ENCODE results near the gene MBNL2.

MBNL2 gene

GRCh38 chr13:97231829-97232196, 9.7 kb downstream of the MBNL2 start:
- no peaks in the 10 kb centered on the region for H3K4me1 ChIP-seq (ENCODE audit: control insufficient read depth, insufficient read depth, low read length)
- H3K27me3 ChIP-seq (ENCODE audit: control insufficient read depth, insufficient read depth, low read length) = peaks cover 48% of the 10 kb centered on the region
- no peaks in the 10 kb centered on the region for H3K9me3 ChIP-seq (ENCODE audit: control insufficient read depth, insufficient read depth, low read length)
- no peak overlapping the region for H3K27ac ChIP-seq (ENCODE audit: low read length)
- H3K36me3 ChIP-seq (ENCODE audit: control insufficient read depth, insufficient read depth, low read length) = no peaks in the 10 kb centered on the region
- no CpG with 5 or more reads among the region's 6 CpGs for WGBS (ENCODE audit: insufficient coverage, insufficient read length)
- no peak for DNase-seq (ENCODE audit: low read depth, low spot score)
- H3K4me3 ChIP-seq (ENCODE audit: low read length) = no peak overlapping the region

- no CpG with 5 or more reads among the region's 1 CpG for WGBS (ENCODE audit: insufficient coverage, insufficient read length)
These were observed 11.4 kb downstream of the MBNL2 start for GRCh38 chr13:97233499-97233898.

GRCh38 chr13:97234236-97234635, 12.1 kb downstream of the MBNL2 start:
- H3K4me3 ChIP-seq (ENCODE audit: low read length) = no peak overlapping the region
- WGBS (ENCODE audit: insufficient coverage, insufficient read length) = no CpG with 5 or more reads among the region's 5 CpGs
- H3K36me3 ChIP-seq (ENCODE audit: control insufficient read depth, insufficient read depth, low read length) = no peaks in the 10 kb centered on the region
- H3K27ac ChIP-seq (ENCODE audit: low read length) = no peak overlapping the region
- DNase-seq (ENCODE audit: low read depth, low spot score) = no peak
- H3K4me1 ChIP-seq (ENCODE audit: control insufficient read depth, insufficient read depth, low read length) = no peaks in the 10 kb centered on the region
- no peaks in the 10 kb centered on the region for H3K9me3 ChIP-seq (ENCODE audit: control insufficient read depth, insufficient read depth, low read length)
- H3K27me3 ChIP-seq (ENCODE audit: control insufficient read depth, insufficient read depth, low read length) = peaks cover 32% of the 10 kb centered on the region

More at GRCh38 chr13:97233499-97233898, 11.4 kb downstream of the MBNL2 start:
- no peak for DNase-seq (ENCODE audit: low read depth, low spot score)
- H3K9me3 ChIP-seq (ENCODE audit: control insufficient read depth, insufficient read depth, low read length) = no peaks in the 10 kb centered on the region
- no peak overlapping the region for H3K27ac ChIP-seq (ENCODE audit: low read length)
- no peak overlapping the region for H3K4me3 ChIP-seq (ENCODE audit: low read length)
- H3K4me1 ChIP-seq (ENCODE audit: control insufficient read depth, insufficient read depth, low read length) = no peaks in the 10 kb centered on the region
- H3K36me3 ChIP-seq (ENCODE audit: control insufficient read depth, insufficient read depth, low read length) = no peaks in the 10 kb centered on the region
- H3K27me3 ChIP-seq (ENCODE audit: control insufficient read depth, insufficient read depth, low read length) = peaks cover 38% of the 10 kb centered on the region

- DNase-seq (ENCODE audit: low read depth, low spot score) = no peak
- Histone ChIP-seq H3K9me3 (ENCODE audit: control insufficient read depth, insufficient read depth, low read length) (no peaks in the 10 kb centered on the region), H3K27ac (ENCODE audit: low read length) (no peak overlapping the region), H3K4me1 (ENCODE audit: control insufficient read depth, insufficient read depth, low read length) (no peaks in the 10 kb centered on the region), H3K4me3 (ENCODE audit: low read length) (no peak overlapping the region), H3K36me3 (ENCODE audit: control insufficient read depth, insufficient read depth, low read length) (no peaks in the 10 kb centered on the region), H3K27me3 (ENCODE audit: control insufficient read depth, insufficient read depth, low read length) (peaks cover 28% of the 10 kb centered on the region)
- no CpG with 5 or more reads among the region's 13 CpGs for WGBS (ENCODE audit: insufficient coverage, insufficient read length)
These were observed 12.6 kb downstream of the MBNL2 start for GRCh38 chr13:97234742-97235141.

- H3K4me3 ChIP-seq (ENCODE audit: low read length) = no peak overlapping the region
- no peaks in the 10 kb centered on the region for H3K4me1 ChIP-seq (ENCODE audit: control insufficient read depth, insufficient read depth, low read length)
- no peaks in the 10 kb centered on the region for H3K36me3 ChIP-seq (ENCODE audit: control insufficient read depth, insufficient read depth, low read length)
- no peak overlapping the region for H3K27ac ChIP-seq (ENCODE audit: low read length)
- H3K9me3 ChIP-seq (ENCODE audit: control insufficient read depth, insufficient read depth, low read length) = no peaks in the 10 kb centered on the region
- H3K27me3 ChIP-seq (ENCODE audit: control insufficient read depth, insufficient read depth, low read length) = peaks cover 19% of the 10 kb centered on the region
- 100% methylated on average over 1 of the region's 18 CpGs for WGBS (ENCODE audit: insufficient coverage, insufficient read length)
- DNase-seq (ENCODE audit: low read depth, low spot score) = no peak
These were observed 13.6 kb downstream of the MBNL2 start for GRCh38 chr13:97235549-97236231.

GRCh38 chr13:97237388-97237787, 15.3 kb downstream of the MBNL2 start:
- Histone ChIP-seq H3K9me3 (ENCODE audit: control insufficient read depth, insufficient read depth, low read length) (no peaks in the 10 kb centered on the region), H3K27ac (ENCODE audit: low read length) (no peak overlapping the region), H3K36me3 (ENCODE audit: control insufficient read depth, insufficient read depth, low read length) (no peaks in the 10 kb centered on the region), H3K4me1 (ENCODE audit: control insufficient read depth, insufficient read depth, low read length) (no peaks in the 10 kb centered on the region), H3K4me3 (ENCODE audit: low read length) (no peak overlapping the region), H3K27me3 (ENCODE audit: control insufficient read depth, insufficient read depth, low read length) (peaks cover 7% of the 10 kb centered on the region; the same call in 1 of the 2 replicates)
- no CpG with 5 or more reads among the region's 1 CpG for WGBS (ENCODE audit: insufficient coverage, insufficient read length)
- no peak for DNase-seq (ENCODE audit: low read depth, low spot score)

- H3K4me1 ChIP-seq (ENCODE audit: control insufficient read depth, insufficient read depth, low read length) = no peaks in the 10 kb centered on the region
- no peak for DNase-seq (ENCODE audit: low read depth, low spot score)
- H3K4me3 ChIP-seq (ENCODE audit: low read length) = no peak overlapping the region
- H3K27ac ChIP-seq (ENCODE audit: low read length) = no peak overlapping the region
- H3K27me3 ChIP-seq (ENCODE audit: control insufficient read depth, insufficient read depth, low read length) = peaks cover 4% of the 10 kb centered on the region; the same call in 1 of the 2 replicates
- H3K36me3 ChIP-seq (ENCODE audit: control insufficient read depth, insufficient read depth, low read length) = no peaks in the 10 kb centered on the region
- no CpG with 5 or more reads among the region's 5 CpGs for WGBS (ENCODE audit: insufficient coverage, insufficient read length)
- H3K9me3 ChIP-seq (ENCODE audit: control insufficient read depth, insufficient read depth, low read length) = no peaks in the 10 kb centered on the region
These were observed 16.3 kb downstream of the MBNL2 start for GRCh38 chr13:97238432-97238831.

- peaks cover 1% of the 10 kb centered on the region; the same call in 1 of the 2 replicates for H3K27me3 ChIP-seq (ENCODE audit: control insufficient read depth, insufficient read depth, low read length)
- no peak overlapping the region for H3K27ac ChIP-seq (ENCODE audit: low read length)
- no peaks in the 10 kb centered on the region for H3K4me1 ChIP-seq (ENCODE audit: control insufficient read depth, insufficient read depth, low read length)
- no peaks in the 10 kb centered on the region for H3K9me3 ChIP-seq (ENCODE audit: control insufficient read depth, insufficient read depth, low read length)
- H3K36me3 ChIP-seq (ENCODE audit: control insufficient read depth, insufficient read depth, low read length) = no peaks in the 10 kb centered on the region
- no peak for DNase-seq (ENCODE audit: low read depth, low spot score)
- no CpG with 5 or more reads among the region's 4 CpGs for WGBS (ENCODE audit: insufficient coverage, insufficient read length)
- H3K4me3 ChIP-seq (ENCODE audit: low read length) = no peak overlapping the region
These were observed 16.8 kb downstream of the MBNL2 start for GRCh38 chr13:97238883-97239282.

- peaks cover 1% of the 10 kb centered on the region; the same call in 1 of the 2 replicates for H3K27me3 ChIP-seq (ENCODE audit: control insufficient read depth, insufficient read depth, low read length)
- no CpG with 5 or more reads among the region's 1 CpG for WGBS (ENCODE audit: insufficient coverage, insufficient read length)
- no peaks in the 10 kb centered on the region for H3K4me1 ChIP-seq (ENCODE audit: control insufficient read depth, insufficient read depth, low read length)
- DNase-seq (ENCODE audit: low read depth, low spot score) = no peak
- no peak overlapping the region for H3K4me3 ChIP-seq (ENCODE audit: low read length)
- H3K9me3 ChIP-seq (ENCODE audit: control insufficient read depth, insufficient read depth, low read length) = no peaks in the 10 kb centered on the region
- H3K27ac ChIP-seq (ENCODE audit: low read length) = no peak overlapping the region
- no peaks in the 10 kb centered on the region for H3K36me3 ChIP-seq (ENCODE audit: control insufficient read depth, insufficient read depth, low read length)
These were observed 17.2 kb downstream of the MBNL2 start for GRCh38 chr13:97239306-97239705.

- Histone ChIP-seq H3K4me1 (ENCODE audit: control insufficient read depth, insufficient read depth, low read length) (peaks cover under 1% of the 10 kb centered on the region; the same call in 1 of the 2 replicates), H3K36me3 (ENCODE audit: control insufficient read depth, insufficient read depth, low read length) (no peaks in the 10 kb centered on the region), H3K27ac (ENCODE audit: low read length) (no peak overlapping the region), H3K4me3 (ENCODE audit: low read length) (no peak overlapping the region), H3K9me3 (ENCODE audit: control insufficient read depth, insufficient read depth, low read length) (no peaks in the 10 kb centered on the region), H3K27me3 (ENCODE audit: control insufficient read depth, insufficient read depth, low read length) (peaks cover 1% of the 10 kb centered on the region; the same call in 1 of the 2 replicates)
- no peak for DNase-seq (ENCODE audit: low read depth, low spot score)
- no CpG with 5 or more reads among the region's 3 CpGs for WGBS (ENCODE audit: insufficient coverage, insufficient read length)
These were observed 18.0 kb downstream of the MBNL2 start for GRCh38 chr13:97239943-97240787.

Data from iPS DF 6.9 (cell line).